HS-5 (cell line): ENCODE results near the gene CANX.

Experiments used
- DNase-seq: peaks from one replicate; pipeline ENCODE4 v3.0.0-alpha.2; 2012; ENCODE audit warnings: low read depth

Gene CANX

GRCh38 chr5:179774442-179774841 is 75.7 kb downstream of the CANX start:
- DNase-seq = no peak

DNA sequence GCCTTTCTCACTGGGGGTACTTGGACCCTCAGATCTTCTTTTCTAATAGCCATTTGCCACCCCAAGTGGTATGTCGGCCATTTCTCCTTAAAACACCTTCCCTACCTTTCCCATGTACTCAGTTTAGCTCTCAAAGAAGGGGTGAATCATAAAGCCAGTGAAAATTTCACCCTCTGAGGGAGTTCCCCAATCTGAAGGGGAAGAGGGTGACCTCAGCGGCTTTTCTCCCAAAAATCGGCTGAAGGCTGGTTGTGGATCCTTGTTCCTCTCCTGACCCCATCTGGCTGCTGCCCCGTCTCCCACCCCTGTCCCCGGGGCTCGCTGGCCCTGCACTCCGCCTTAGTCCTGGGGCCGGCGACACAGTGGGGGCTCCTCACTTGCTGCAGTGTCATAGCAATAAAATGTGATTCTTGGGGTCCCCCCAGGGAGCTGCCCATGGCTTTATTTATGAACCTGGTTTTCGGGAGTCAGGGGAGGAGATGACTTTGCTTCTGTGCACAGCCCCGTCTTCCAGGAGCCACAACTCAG is 77.7 kb downstream of the CANX start:
- no peak for DNase-seq

GRCh38 chr5:179777456-179777855 is 78.7 kb downstream of the CANX start:
- DNase-seq = no peak

- no peak for DNase-seq
Observed at GRCh38 chr5:179777909-179778308, 79.1 kb downstream of the CANX start.

DNA sequence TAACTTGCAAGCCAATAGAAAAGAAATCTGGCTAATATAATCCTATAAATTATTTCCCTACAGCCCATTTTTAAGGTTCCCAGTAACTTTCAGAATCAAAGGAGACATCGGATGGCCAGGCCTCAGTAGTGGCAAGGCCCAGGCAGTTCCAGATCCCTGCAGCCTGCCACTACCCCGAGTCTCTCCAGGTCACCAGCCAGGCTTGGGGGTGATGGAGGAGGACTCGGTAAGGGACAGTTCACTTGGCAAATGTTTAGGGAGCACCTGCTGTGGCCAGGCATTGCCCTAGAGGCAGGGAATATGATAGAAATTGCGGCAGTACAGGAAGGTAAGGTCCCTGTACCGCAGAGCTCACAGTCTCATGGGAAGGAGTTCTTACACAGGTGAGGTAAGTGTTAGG is 79.8 kb downstream of the CANX start:
- DNase-seq = no peak

GRCh38 chr5:179779826-179780225 is 81.1 kb downstream of the CANX start:
- DNase-seq = no peak

DNA sequence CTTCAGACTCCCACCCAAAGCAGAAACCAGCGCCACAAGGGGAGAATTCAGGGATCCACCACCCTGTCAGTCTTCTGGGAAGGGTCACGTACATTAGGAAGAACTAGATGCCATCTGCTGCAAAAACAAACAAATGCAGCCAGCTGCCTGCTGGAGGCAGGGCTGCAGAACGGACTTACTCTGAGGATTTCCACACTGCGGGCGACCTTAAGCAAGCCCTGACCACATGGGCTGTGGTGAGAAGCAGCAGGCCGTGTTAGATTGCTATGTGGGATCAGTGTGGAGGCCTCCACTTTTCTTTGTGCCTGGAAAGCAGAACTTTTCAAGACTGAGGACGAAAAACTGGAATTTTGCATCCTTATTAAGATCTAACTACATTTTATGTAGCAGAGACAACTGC is 81.6 kb downstream of the CANX start:
- no peak for DNase-seq
